Hepatocyte (in vitro differentiated cells): Measurements from ENCODE around the gene TTC39B.

Experiments
- CTCF ChIP-seq: fragments of 200-600 bp; sonication (generic); IDR thresholded peaks from 2 replicates; pipeline ENCODE4 v1.5.1; 2016; ENCODE audit warnings: antibody characterized with exemption, mild to moderate bottlenecking; ENCODE audit not compliant: poor library complexity
- EZH2 ChIP-seq: fragments of 200-600 bp; sonication (generic); IDR thresholded peaks from 2 replicates; pipeline ENCODE4 v1.6.1; 2016; ENCODE audit warnings: antibody characterized with exemption, mild to moderate bottlenecking, borderline replicate concordance
- EZH2phosphoT487 ChIP-seq: fragments of 200-600 bp; sonication (generic); IDR thresholded peaks from one replicate; pipeline ENCODE4 v1.6.1; 2018; ENCODE audit warnings: antibody characterized with exemption, mild to moderate bottlenecking, low read depth, moderate library complexity; ENCODE audit not compliant: unreplicated experiment, severe bottlenecking

- TF ChIP-seq CTCF (no peak), EZH2 (no peak), EZH2phosphoT487 (no peak)
Measured at GRCh38 chr9:15304632-15305031, 2.4 kb downstream of the TTC39B start.
